PFSK-1 (cell line): ENCODE data around the gene KMT2D.

Experiments
- FOXP2 ChIP-seq: optimal IDR thresholded peaks from 2 replicates; pipeline ENCODE3; 2011; ENCODE audit warnings: borderline replicate concordance, control low read depth, inconsistent platforms; ENCODE audit not compliant: insufficient read depth; ENCODE audit errors: extremely low read length, extremely low read depth
- POLR2AphosphoS5 ChIP-seq: IDR thresholded peaks from 2 replicates; pipeline ENCODE4 v1.6.1; 2012; ENCODE audit warnings: low read depth, mild to moderate bottlenecking, control low read depth, low read length, moderate library complexity
- REST ChIP-seq, 2 experiments: IDR thresholded peaks; 2 replicates each; pipeline versions ENCODE4 v1.6.1 to v1.8.0; 2011 to 2012; ENCODE audit warnings: low read depth in 2 of 2, low read length in 2 of 2, control low read depth in 1 of 2, inconsistent platforms in 1 of 2, mild to moderate bottlenecking in 1 of 2, moderate library complexity in 1 of 2; ENCODE audit not compliant: insufficient read depth in 1 of 2
- SIN3A ChIP-seq: IDR thresholded peaks from 2 replicates; pipeline ENCODE4 v1.6.1; 2012; ENCODE audit warnings: mild to moderate bottlenecking, low read length, moderate library complexity, borderline replicate concordance; ENCODE audit not compliant: insufficient read depth
- TAF1 ChIP-seq: IDR thresholded peaks from 2 replicates; pipeline ENCODE4 v1.6.1; 2012; ENCODE audit warnings: low read length, control low read depth, borderline replicate concordance; ENCODE audit not compliant: insufficient read depth

Gene KMT2D

GRCh38 chr12:49019443-49020324 lies 40.9 kb downstream of the KMT2D start:
- TF ChIP-seq SIN3A (0 out of 2 replicates have a peak, but pooled peaks have one; percentile 18), TAF1 (no peak), FOXP2 (no peak), POLR2AphosphoS5 (no peak), REST (IDR thresholded peaks at IDR 0.05; ENCODE audit: insufficient read depth in 1 of 2, low read depth in 2 of 2, low read length in 2 of 2) (peak in 1 of 2 experiments; percentile 57; a peak in 1 of 4 replicates)

- TF ChIP-seq POLR2AphosphoS5 (no peak), REST (IDR thresholded peaks at IDR 0.05; ENCODE audit: insufficient read depth in 1 of 2, low read depth in 2 of 2, low read length in 2 of 2) (no peak), FOXP2 (no peak)
These were observed 41.5 kb downstream of the KMT2D start for GRCh38 chr12:49019120-49019430.

GRCh38 chr12:49018261-49019119 lies 42.1 kb downstream of the KMT2D start, which contains the start of gene PRKAG1:
Gene PRKAG1 (minus strand): TSS chr12:49018776. CDS start chr12:49018740, 36 bp downstream.
- TF ChIP-seq FOXP2 (peak; percentile 85), SIN3A (peak; percentile 47; the same call in 1 of the 2 replicates), POLR2AphosphoS5 (peak; percentile 91), TAF1 (peak; percentile 85), REST (IDR thresholded peaks at IDR 0.05; ENCODE audit: insufficient read depth in 1 of 2, low read depth in 2 of 2, low read length in 2 of 2) (0 out of 4 replicates have a peak, but pooled peaks have one; percentile 32 to 42)

- TF ChIP-seq FOXP2 (no peak), POLR2AphosphoS5 (no peak; the same call in 1 of the 2 replicates), TAF1 (no peak), SIN3A (no peak), REST (IDR thresholded peaks at IDR 0.05; ENCODE audit: insufficient read depth in 1 of 2, low read depth in 2 of 2, low read length in 2 of 2) (no peak)
These were observed 42.7 kb downstream of the KMT2D start for GRCh38 chr12:49017891-49018260.
